Stimulated activated CD4-positive, alpha-beta T cell treated with anti-CD3 and anti-CD28 coated beads, TNF-alpha, amount 100 ng/mL, for 4 hours (primary cell): Measurements from ENCODE around the gene PTPRN.
A peak's percentile ranks its signal among the peaks of the same experiment; 100 is the strongest.

Source experiments
- DNase-seq, 3 experiments: peaks; one replicate each; pipeline ENCODE4 v3.0.0-alpha.2; 2020; ENCODE audit warnings: low read depth in 3 of 3

Gene PTPRN

GRCh38 chr2:219245899-219246230, 63.3 kb downstream of the PTPRN start:
- no peak for DNase-seq

- peak; percentile 75 to 88 (median 76) for DNase-seq
Measured at GRCh38 chr2:219245148-219245898, 63.9 kb downstream of the PTPRN start, which contains the start of the genes GLB1L and STK16. Gene GLB1L, minus strand, starts transcription at chr2:219245444. Its CDS starts 1,871 bp downstream, at chr2:219243573. Gene STK16, plus strand, starts transcription at chr2:219245479. Its CDS starts 521 bp downstream, at chr2:219246000.

GRCh38 chr2:219244789-219245147, 64.4 kb downstream of the PTPRN start:
- no peak for DNase-seq

- DNase-seq = no peak
Measured at GRCh38 chr2:219243291-219243761, 65.9 kb downstream of the PTPRN start.
